HG02798 (cell line): ENCODE data around the gene EGFL7.

Source experiments
- ATAC-seq: cut with Tn5 transposase; IDR thresholded peaks from one replicate; pipeline ENCODE4 v1.9.1; 2021; ENCODE audit warnings: mild to moderate bottlenecking; ENCODE audit not compliant: unreplicated experiment, poor library complexity

EGFL7 gene

GRCh38 chr9:136684799-136685198 is 22.1 kb downstream of the EGFL7 start:
- no peak for ATAC-seq

- ATAC-seq, result no peak
Measured at GRCh38 chr9:136685216-136685615, 22.5 kb downstream of the EGFL7 start.

- no peak for ATAC-seq
Measured at GRCh38 chr9:136685790-136686533, 23.2 kb downstream of the EGFL7 start.

- ATAC-seq, result no peak
Measured at GRCh38 chr9:136686534-136686793, 23.7 kb downstream of the EGFL7 start.

GRCh38 chr9:136686794-136687711 is 24.3 kb downstream of the EGFL7 start, which contains the start of gene AGPAT2:
Gene AGPAT2, minus strand, starts transcription at chr9:136687457. Its CDS starts 100 bp downstream, at chr9:136687357.
- ATAC-seq, result peak; percentile 61

GRCh38 chr9:136687721-136688223 is 25.1 kb downstream of the EGFL7 start:
- no peak for ATAC-seq

- ATAC-seq, result no peak
Measured at GRCh38 chr9:136688274-136689107, 25.8 kb downstream of the EGFL7 start.

- ATAC-seq, result no peak
Measured at GRCh38 chr9:136689108-136689460, 26.4 kb downstream of the EGFL7 start.

- ATAC-seq, result no peak
Measured at GRCh38 chr9:136690104-136690805, 27.5 kb downstream of the EGFL7 start.

- ATAC-seq, result no peak
Measured at GRCh38 chr9:136690806-136691261, 28.1 kb downstream of the EGFL7 start.

- ATAC-seq, result no peak
Measured at GRCh38 chr9:136691316-136692184, 28.8 kb downstream of the EGFL7 start.

- no peak for ATAC-seq
Measured at GRCh38 chr9:136692185-136693134, 29.7 kb downstream of the EGFL7 start.

GRCh38 chr9:136693135-136693489 is 30.4 kb downstream of the EGFL7 start:
- ATAC-seq, result no peak

- ATAC-seq, result no peak
Measured at GRCh38 chr9:136693490-136694162, 30.9 kb downstream of the EGFL7 start.

GRCh38 chr9:136694163-136694871 is 31.6 kb downstream of the EGFL7 start:
- no peak for ATAC-seq

GRCh38 chr9:136694872-136695247 is 32.1 kb downstream of the EGFL7 start:
- ATAC-seq, result no peak

- no peak for ATAC-seq
Measured at GRCh38 chr9:136695435-136695895, 32.7 kb downstream of the EGFL7 start.
